ENCODE results near the gene TTC28. TPM values are rescaled to one million over a fixed set of nuclear protein-coding genes. Genes with fewer than 3 reads are reported as not detected.
A peak's percentile ranks its signal among the peaks of the same experiment; 100 is the strongest.
"Not testable (repeated sequence)": the region's sequence is repeated elsewhere in the genome, so short reads cannot be mapped to it uniquely, and the experiment has no call there.

Gene TTC28
- total RNA-seq, 4 donors from 2014 or later, result 43.8 to 130 (median 92.0) TPM

DNA sequence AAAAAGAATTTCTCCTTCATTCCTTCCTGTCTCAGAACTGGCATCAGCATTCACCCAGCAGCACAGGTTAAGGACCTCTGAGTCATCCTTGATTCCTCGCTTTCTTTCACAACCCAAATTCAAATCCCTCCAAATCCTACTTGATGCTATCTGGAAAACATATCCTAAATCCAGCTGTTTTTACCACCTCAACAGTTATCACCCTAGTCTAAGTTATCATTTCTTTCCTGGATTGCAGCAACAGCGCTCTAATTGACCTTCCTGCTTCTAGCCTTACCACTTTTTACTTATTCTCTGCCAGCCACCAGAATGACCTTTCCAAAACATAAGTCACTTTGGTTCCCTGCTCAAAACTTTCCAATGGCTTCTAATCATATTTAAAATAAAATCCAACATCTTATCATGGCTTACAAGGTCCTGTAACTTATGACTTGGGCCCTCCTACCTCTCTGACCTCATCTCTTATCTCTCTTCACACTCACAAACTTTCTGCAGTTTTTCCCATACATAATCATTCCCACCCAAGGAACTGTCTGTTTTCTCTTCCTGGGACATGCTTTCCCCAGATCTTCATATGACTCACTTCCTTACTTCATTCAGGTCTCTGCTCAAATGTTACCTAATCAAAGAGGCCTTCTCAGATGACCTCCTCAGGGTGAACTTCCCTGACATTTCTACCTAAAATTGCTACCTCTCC is 119.4 kb downstream of the TTC28 start:
- DNase-seq, result no peak
- intact Hi-C loops (cut with DNase I; ENCODE audit: low total_unique reads), result loop anchor here (10.0 kb wide), 1 partner anchor 1435 kb away; no protein-coding TSS in a partner anchor
- no peak overlapping the region for H3K4me3 ChIP-seq
- TF ChIP-seq POLR2A (IDR thresholded peaks at IDR 0.05), result no peak
- TF ChIP-seq, protein P1, sequence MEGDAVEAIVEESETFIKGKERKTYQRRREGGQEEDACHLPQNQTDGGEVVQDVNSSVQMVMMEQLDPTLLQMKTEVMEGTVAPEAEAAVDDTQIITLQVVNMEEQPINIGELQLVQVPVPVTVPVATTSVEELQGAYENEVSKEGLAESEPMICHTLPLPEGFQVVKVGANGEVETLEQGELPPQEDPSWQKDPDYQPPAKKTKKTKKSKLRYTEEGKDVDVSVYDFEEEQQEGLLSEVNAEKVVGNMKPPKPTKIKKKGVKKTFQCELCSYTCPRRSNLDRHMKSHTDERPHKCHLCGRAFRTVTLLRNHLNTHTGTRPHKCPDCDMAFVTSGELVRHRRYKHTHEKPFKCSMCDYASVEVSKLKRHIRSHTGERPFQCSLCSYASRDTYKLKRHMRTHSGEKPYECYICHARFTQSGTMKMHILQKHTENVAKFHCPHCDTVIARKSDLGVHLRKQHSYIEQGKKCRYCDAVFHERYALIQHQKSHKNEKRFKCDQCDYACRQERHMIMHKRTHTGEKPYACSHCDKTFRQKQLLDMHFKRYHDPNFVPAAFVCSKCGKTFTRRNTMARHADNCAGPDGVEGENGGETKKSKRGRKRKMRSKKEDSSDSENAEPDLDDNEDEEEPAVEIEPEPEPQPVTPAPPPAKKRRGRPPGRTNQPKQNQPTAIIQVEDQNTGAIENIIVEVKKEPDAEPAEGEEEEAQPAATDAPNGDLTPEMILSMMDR (IDR thresholded peaks at IDR 0.05), result no peak
- H3K9me3 ChIP-seq, result no peaks in the 10 kb centered on the region
- no peaks in the 10 kb centered on the region for H3K4me1 ChIP-seq
- H3K27me3 ChIP-seq, result no peaks in the 10 kb centered on the region
- H3K36me3 ChIP-seq, result no peaks in the 10 kb centered on the region
- peak overlapping the region in 1 of 2 donors; percentile 54 for H3K27ac ChIP-seq

DNA sequence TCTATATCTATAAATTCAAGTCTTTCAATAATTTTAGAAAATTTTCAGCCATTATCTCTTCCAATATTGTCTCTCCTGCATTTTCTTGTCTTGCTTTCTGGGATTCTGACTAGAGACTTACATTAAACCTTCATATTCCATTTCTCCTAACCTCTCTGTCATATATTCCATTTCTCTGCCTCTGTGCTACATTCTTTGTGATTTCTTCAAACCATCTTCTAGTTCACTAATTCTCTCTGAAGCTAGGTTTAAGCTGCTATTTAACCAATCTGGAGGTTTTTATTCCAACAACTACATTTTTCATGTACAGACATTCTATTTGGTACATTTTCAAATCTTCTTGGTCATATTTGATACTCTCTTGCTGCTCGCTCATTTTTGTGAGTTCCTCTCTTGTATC is 122.5 kb downstream of the TTC28 start:
- H3K36me3 ChIP-seq, result no peaks in the 10 kb centered on the region
- TF ChIP-seq, protein P1 (IDR thresholded peaks at IDR 0.05), result no peak
- TF ChIP-seq POLR2A (IDR thresholded peaks at IDR 0.05), result no peak
- H3K27ac ChIP-seq, result no peak overlapping the region
- H3K4me1 ChIP-seq, result no peaks in the 10 kb centered on the region
- H3K4me3 ChIP-seq, result no peak overlapping the region
- intact Hi-C loops (cut with DNase I; ENCODE audit: low total_unique reads), result no loop called here
- no peaks in the 10 kb centered on the region for H3K9me3 ChIP-seq
- no peaks in the 10 kb centered on the region for H3K27me3 ChIP-seq
- no peak for DNase-seq

DNA sequence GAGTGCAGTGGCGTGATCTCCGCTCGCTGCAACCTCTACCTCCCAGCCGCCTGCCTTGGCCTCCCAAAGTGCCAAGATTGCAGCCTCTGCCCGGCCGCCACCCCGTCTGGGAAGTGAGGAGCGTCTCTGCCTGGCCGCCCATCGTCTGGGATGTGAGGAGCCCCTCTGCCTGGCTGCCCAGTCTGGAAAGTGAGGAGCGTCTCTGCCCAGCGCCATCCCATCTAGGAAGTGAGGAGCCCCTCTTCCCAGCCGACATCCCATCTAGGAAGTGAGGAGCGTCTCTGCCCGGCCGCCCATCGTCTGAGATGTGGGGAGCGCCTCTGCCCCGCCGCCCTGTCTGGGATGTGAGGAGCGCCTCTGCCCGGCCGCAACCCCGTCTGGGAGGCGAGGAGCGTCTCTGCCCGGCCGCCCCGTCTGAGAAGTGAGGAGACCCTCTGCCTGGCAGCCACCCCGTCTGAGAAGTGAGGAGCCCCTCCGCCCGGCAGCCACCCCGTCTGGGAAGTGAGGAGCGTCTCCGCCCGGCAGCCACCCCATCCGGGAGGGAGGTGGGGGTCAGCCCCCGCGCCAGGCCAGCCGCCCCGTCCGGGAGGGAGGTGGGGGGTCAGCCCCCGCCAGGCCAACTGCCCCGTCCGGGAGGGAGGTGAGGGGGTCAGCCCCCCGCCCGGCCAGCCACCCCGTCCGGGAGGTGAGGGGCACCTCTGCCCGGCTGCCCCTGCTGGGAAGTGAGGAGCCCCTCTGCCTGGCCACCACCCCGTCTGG is 126.4 kb downstream of the TTC28 start:
- H3K4me3 ChIP-seq; DNase-seq; H3K27ac ChIP-seq; H3K36me3 ChIP-seq; H3K9me3 ChIP-seq; H3K4me1 ChIP-seq; intact Hi-C loops (cut with DNase I; ENCODE audit: low total_unique reads); H3K27me3 ChIP-seq: not testable (repeated sequence)

DNA sequence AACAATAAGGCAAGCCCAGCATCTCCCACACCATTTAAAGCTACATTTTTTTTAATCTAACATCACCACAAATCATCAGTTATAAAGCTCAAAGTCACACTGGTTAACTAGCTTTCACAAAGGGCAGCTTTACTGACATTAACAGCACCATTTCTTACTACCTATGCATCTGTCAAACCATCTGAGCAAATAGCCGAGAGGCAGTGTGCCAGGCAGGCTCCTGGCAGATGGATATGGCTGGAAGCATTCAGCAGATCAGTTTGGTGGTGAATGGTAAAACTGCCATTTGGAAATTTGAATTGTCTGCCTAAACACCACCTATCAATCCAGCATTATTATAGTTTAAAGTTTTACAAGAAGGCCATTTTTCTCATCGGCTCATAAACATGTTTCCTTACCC is 131.2 kb downstream of the TTC28 start:
- intact Hi-C loops (cut with DNase I; ENCODE audit: low total_unique reads), result no loop called here
- no peaks in the 10 kb centered on the region for H3K9me3 ChIP-seq
- TF ChIP-seq POLR2A (IDR thresholded peaks at IDR 0.05), result no peak
- TF ChIP-seq, protein P1 (IDR thresholded peaks at IDR 0.05), result no peak
- no peaks in the 10 kb centered on the region for H3K27me3 ChIP-seq
- no peaks in the 10 kb centered on the region for H3K4me1 ChIP-seq
- no peak for DNase-seq
- H3K27ac ChIP-seq, result no peak overlapping the region
- H3K4me3 ChIP-seq, result no peak overlapping the region
- no peaks in the 10 kb centered on the region for H3K36me3 ChIP-seq

DNA sequence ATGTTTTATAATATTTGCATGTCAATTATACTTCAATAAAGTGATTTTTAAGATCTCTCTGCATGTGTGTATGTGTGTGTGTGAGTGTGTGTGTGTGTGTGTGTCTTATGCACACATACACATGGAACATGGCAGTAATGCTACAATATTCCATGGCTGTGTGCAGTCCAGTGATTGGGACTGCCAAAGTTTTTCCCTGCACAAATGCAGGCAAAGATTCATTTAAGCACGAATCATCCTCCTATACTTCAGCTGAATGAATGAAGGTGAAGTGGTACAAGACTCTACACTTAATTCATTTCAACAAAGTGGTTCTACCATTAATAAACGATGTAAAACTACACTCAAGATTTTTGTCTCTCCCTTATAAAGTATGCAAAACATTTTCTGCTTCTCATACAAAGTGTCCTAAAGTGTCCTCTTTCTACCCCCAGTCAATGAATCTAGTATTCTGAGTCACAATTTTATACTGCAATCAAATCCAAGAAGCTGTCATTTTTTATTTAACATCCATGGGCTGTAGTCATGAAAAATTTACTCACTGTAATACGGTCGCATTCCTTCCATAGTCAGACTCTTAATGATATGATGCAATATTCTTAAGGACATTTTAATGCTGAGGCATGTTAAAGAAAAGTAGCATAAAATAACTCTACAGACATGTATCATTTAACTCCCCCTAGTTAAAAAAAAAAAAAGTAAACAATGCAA is 132.4 kb downstream of the TTC28 start:
- peaks cover 0 to 4% of the 10 kb centered on the region in 2 donors for H3K9me3 ChIP-seq
- no peak overlapping the region for H3K27ac ChIP-seq
- intact Hi-C loops (cut with DNase I; ENCODE audit: low total_unique reads), result no loop called here

More for the DNA sequence above, 132.4 kb downstream of the TTC28 start:
- H3K4me1 ChIP-seq, result no peaks in the 10 kb centered on the region
- no peak for DNase-seq
- no peak for TF ChIP-seq POLR2A (IDR thresholded peaks at IDR 0.05)
- TF ChIP-seq, protein P1 (IDR thresholded peaks at IDR 0.05), result no peak
- H3K4me3 ChIP-seq, result no peak overlapping the region
- no peaks in the 10 kb centered on the region for H3K27me3 ChIP-seq
- H3K36me3 ChIP-seq, result no peaks in the 10 kb centered on the region

Measured in uterus (tissue), 4 donors.